ENCODE data around the gene GSTO1. TPM values are rescaled to one million over a fixed set of nuclear protein-coding genes. Genes with fewer than 3 reads are reported as not detected.

The GSTO1 gene
- total RNA-seq, 1 experiment from 2014 or later = 126 TPM

- H3K4me3 ChIP-seq (ENCODE audit: low read depth, low read length, poor library complexity, severe bottlenecking) = no peak overlapping the region
- intact Hi-C loops (cut with micrococcal nuclease; ENCODE audit: unreplicated experiment) = no loop called here
- H3K27ac ChIP-seq (ENCODE audit: low read depth, low read length, poor library complexity, severe bottlenecking) = no peak overlapping the region
- DNase-seq (ENCODE audit: low spot score) = no peak
- H3K27me3 ChIP-seq (replicated peaks; ENCODE audit: insufficient read depth, low read depth, low read length, poor library complexity) = peaks cover 25% of the 10 kb centered on the region
- ChIA-PET CTCF (interaction anchor here (1.1 kb wide), 1 partner anchor 10 kb away, joined by 3 read pairs; no protein-coding TSS in a partner anchor), POLR2A (ENCODE audit: low non-redundant PET) (no interaction called here)
- BruUV-seq (replicated peaks) = no TSS peak
- TF ChIP-seq CTCF (conservative IDR thresholded peaks at IDR 0.05; ENCODE audit: low read depth, low read length) (no peak), EZH2 (IDR thresholded peaks at IDR 0.05; ENCODE audit: borderline replicate concordance, low read depth, low read length, poor library complexity, severe bottlenecking) (no peak)
- no peaks in the 10 kb centered on the region for H3K36me3 ChIP-seq (ENCODE audit: insufficient read depth, low read length, poor library complexity, severe bottlenecking)
- H3K4me1 ChIP-seq (ENCODE audit: insufficient read depth, low read length, poor library complexity, severe bottlenecking) = no peaks in the 10 kb centered on the region
- H3K9me3 ChIP-seq (ENCODE audit: low read depth, low read length, poor library complexity, severe bottlenecking) = no peaks in the 10 kb centered on the region
These were observed 39.2 kb downstream of the GSTO1 start for GRCh38 chr10:104293781-104294321.

DNA sequence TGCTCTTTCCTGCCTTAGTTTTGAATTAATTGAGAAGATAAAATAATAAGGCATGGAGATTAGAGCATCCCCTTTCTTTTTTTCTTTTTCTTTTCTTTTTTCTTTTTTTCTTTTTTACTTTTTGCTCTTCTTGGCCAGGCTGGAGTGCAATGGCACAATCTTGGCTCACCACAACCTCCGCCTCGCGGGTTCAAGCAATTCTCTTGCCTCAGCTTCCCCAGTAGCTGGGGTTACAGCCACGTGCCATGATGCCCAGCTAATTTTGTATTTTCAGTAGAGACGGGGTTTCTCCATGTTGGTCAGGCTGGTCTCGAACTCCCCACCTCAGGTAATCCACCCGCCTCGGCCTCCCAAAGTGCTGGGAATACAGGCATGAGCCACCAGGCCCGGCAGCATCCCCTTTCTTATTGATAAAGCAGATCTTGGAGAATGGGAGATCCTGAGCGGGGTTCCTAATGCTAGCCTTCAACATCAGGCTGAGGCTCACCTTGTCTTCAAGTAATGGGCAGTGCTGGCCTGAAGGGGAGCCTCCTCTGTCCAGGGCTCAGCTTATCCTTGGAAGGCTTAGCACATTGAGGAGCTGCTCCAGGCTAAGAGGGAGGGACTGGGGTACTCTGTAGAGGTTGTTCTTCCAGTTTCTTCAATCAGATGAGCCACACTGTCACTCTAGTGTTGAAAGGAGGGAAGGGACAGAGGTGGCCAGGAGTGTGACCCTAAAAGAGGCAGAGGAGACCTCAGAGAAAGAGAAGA, 42.2 kb downstream of the GSTO1 start:
- no peak overlapping the region for H3K27ac ChIP-seq (ENCODE audit: low read depth, low read length, poor library complexity, severe bottlenecking)
- ChIA-PET POLR2A (ENCODE audit: low non-redundant PET) (no interaction called here), CTCF (interaction anchor here (0.7 kb wide), 1 partner anchor 459 kb away, joined by 6 read pairs; no protein-coding TSS in a partner anchor)
- no TSS peak for BruUV-seq (replicated peaks)
- DNase-seq (ENCODE audit: low spot score) = no peak
- TF ChIP-seq EZH2 (IDR thresholded peaks at IDR 0.05; ENCODE audit: borderline replicate concordance, low read depth, low read length, poor library complexity, severe bottlenecking) (no peak), CTCF (conservative IDR thresholded peaks at IDR 0.05; ENCODE audit: low read depth, low read length) (no peak)
- no peaks in the 10 kb centered on the region for H3K4me1 ChIP-seq (ENCODE audit: insufficient read depth, low read length, poor library complexity, severe bottlenecking)
- no peaks in the 10 kb centered on the region for H3K9me3 ChIP-seq (ENCODE audit: low read depth, low read length, poor library complexity, severe bottlenecking)
- no peak overlapping the region for H3K4me3 ChIP-seq (ENCODE audit: low read depth, low read length, poor library complexity, severe bottlenecking)
- H3K27me3 ChIP-seq (replicated peaks; ENCODE audit: insufficient read depth, low read depth, low read length, poor library complexity) = peaks cover 4% of the 10 kb centered on the region
- H3K36me3 ChIP-seq (ENCODE audit: insufficient read depth, low read length, poor library complexity, severe bottlenecking) = no peaks in the 10 kb centered on the region
- intact Hi-C loops (cut with micrococcal nuclease; ENCODE audit: unreplicated experiment) = no loop called here

DNA sequence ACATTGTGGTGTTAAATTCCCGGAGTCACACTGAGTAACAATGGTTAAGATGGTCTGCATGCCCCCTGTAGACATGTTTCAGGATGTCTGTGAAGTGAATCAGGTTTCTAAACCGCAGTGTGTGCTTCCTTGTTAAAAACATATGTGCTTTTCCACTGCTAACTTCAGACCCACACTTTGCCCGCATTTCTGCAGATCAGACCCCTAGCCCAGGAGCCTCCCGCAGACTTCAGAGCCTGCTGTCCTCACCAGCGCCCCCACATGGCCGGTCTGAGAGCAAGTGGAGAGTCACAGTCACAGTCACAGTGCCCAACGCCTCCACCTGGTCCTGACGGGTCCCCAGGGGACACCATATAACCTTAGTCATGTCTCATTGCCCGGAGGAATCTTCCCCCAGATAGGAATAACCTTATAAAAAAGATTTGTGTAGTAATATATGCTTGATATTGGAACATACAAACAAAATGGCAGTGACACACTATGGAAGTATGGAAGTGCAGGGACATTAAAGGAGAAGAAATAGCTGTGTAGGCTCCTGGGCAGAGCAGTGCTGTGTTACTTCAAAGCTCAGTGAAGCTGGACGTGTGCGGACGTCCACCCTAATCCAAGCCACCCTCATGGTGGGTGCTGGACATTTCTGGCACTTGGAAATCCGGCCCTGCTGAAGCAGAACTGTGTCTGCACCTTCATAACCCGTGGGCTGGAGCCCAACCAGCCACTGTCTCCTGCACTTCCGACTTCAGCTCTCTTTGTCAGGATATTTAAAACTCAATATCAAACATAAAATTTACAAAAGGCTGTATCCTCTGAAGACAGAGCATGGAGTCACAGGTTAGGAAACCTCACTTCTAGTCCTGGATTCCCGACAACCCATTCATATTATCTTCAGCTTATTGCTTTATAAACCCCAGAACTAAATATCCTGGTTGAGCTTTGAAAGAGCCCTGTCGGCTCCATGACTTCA, 43.3 kb downstream of the GSTO1 start:
- ChIA-PET CTCF (interaction anchor here (1.9 kb wide), 1 partner anchor 56 kb away, joined by 5 read pairs; the partner anchor contains the start of gene CFAP58), POLR2A (ENCODE audit: low non-redundant PET) (no interaction called here)
- intact Hi-C loops (cut with micrococcal nuclease; ENCODE audit: unreplicated experiment) = no loop called here
- no peak overlapping the region for H3K4me3 ChIP-seq (ENCODE audit: low read depth, low read length, poor library complexity, severe bottlenecking)
- H3K9me3 ChIP-seq (ENCODE audit: low read depth, low read length, poor library complexity, severe bottlenecking) = no peaks in the 10 kb centered on the region
- TF ChIP-seq CTCF (conservative IDR thresholded peaks at IDR 0.05; ENCODE audit: low read depth, low read length) (peak; percentile 74), EZH2 (IDR thresholded peaks at IDR 0.05; ENCODE audit: borderline replicate concordance, low read depth, low read length, poor library complexity, severe bottlenecking) (no peak)
- no peaks in the 10 kb centered on the region for H3K36me3 ChIP-seq (ENCODE audit: insufficient read depth, low read length, poor library complexity, severe bottlenecking)
- no peaks in the 10 kb centered on the region for H3K4me1 ChIP-seq (ENCODE audit: insufficient read depth, low read length, poor library complexity, severe bottlenecking)
- BruUV-seq (replicated peaks) = no TSS peak
- no peak overlapping the region for H3K27ac ChIP-seq (ENCODE audit: low read depth, low read length, poor library complexity, severe bottlenecking)
- peaks cover 4% of the 10 kb centered on the region for H3K27me3 ChIP-seq (replicated peaks; ENCODE audit: insufficient read depth, low read depth, low read length, poor library complexity)
- peak; percentile 60 for DNase-seq (ENCODE audit: low spot score)
